Measurements from ENCODE around the gene DIPK1A.

GRCh38 chr1:92956254-92957029 is 4.8 kb downstream of the DIPK1A start:
- TF ChIP-seq CTCF (IDR thresholded peaks at IDR 0.05; ENCODE audit: low read depth, low read length) (no peak), POLR2A (IDR thresholded peaks at IDR 0.05; ENCODE audit: extremely low read depth, insufficient read length) (no peak), MAX (IDR thresholded peaks at IDR 0.05; ENCODE audit: low read depth, low read length) (no peak)

All from NB4 (cell line).